HG03135 (cell line): ENCODE results near the gene ABHD1.
A peak's percentile ranks its signal among the peaks of the same experiment; 100 is the strongest.
"Not testable (repeated sequence)": the region's sequence is repeated elsewhere in the genome, so short reads cannot be mapped to it uniquely, and the experiment has no call there.

ENCODE experiments used
- ATAC-seq: cut with Tn5 transposase; IDR thresholded peaks from one replicate; pipeline ENCODE4 v1.9.1; 2021; ENCODE audit warnings: mild to moderate bottlenecking, moderate library complexity; ENCODE audit not compliant: unreplicated experiment

Gene ABHD1

DNA sequence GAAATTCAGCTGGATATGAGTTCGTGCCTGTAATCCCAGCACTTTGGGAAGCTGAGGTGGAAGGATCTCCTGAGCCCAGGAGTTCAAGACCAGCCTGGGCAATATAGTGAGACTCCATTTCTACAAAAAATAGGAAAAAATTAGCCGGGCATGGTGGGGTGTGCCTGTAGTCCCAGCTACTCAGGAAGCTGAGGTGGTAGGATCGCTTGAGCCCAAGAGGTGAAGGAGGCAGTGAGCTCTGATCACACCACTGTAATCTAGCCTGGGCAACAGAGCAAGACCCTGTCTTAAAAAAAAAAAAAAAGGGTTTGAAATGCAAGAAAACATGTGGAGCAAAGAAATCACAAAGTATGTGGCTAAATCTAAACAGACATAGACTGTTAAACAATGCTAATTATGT lies 14.5 kb upstream of the ABHD1 start:
- no peak for ATAC-seq

DNA sequence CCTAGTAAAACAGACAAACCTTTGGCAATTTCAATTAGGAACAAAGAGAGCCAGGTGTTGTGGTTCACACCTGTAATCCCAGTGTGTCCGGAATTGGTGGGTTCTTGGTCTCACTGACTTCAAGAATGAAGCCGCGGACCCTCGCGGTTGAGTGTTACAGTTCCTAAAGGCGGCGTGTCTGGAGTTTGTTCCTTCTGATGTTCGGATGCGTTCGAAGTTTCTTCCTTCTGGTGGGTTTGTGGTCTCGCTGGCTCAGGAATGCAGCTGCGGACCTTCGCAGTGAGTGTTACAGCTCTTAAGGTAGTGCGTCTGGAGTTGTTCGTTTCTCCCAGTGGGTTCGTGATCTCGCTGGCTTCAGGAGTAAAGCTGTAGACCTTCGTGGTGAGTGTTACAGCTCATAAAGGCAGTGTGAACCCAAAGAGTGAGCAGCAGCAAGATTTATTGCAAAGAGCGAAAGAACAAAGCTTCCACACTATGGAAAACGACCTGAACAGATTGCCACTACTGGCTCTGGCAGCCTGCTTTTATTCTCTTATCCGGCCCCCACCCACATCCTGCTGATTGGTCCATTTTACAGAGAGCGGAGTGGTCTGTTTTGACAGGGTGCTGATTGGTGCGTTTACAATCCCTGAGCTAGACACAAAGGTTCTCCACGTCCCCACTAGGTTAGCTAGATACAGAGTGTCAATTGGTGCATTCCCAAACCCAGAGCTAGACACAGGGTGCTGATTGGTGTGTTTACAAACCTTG lies 12.8 kb upstream of the ABHD1 start:
- ATAC-seq: not testable (repeated sequence)

DNA sequence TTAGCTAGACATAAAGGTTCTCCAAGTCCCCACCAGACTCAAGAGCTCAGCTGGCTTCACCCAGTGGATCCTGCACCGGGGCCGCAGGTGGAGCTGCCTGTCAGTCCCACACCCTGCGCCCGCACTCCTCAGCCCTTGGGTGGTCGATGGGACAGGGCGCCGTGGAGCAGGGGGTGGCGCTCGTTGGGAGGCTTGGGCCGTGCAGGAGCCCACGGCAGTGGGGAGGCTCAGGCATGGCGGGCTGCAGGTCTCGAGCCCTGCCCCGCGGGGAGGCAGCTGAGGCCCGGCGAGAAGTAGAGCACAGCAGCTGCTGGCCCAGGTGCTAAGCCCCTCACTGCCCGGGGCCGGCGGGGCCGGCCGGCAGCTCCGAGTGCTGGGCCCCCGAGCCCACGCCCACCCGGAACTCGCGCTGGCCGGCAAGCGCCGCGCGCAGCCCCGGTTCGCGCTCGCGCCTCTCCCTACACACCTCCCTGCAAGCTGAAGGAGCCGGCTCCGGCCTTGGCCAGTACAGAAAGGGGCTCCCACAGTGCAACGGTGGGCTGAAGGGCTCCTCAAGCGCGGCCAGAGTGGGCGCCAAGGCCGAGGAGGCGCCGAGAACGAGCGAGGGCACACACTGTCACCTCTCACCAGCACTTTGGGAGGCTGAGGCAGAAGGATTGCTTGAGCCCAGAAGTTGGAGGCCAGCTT lies 12.1 kb upstream of the ABHD1 start:
- not testable (repeated sequence) for ATAC-seq

- ATAC-seq: no peak
Observed at GRCh38 chr2:27115519-27115918, 8.1 kb upstream of the ABHD1 start.

GRCh38 chr2:27117995-27118524 lies 5.6 kb upstream of the ABHD1 start:
- ATAC-seq: no peak

GRCh38 chr2:27118525-27119329 lies 4.9 kb upstream of the ABHD1 start, which contains the start of gene CGREF1:
CGREF1 (minus strand) TSS chr2:27119128; CDS start chr2:27104366, 14,762 bp downstream.
- ATAC-seq: no peak

DNA sequence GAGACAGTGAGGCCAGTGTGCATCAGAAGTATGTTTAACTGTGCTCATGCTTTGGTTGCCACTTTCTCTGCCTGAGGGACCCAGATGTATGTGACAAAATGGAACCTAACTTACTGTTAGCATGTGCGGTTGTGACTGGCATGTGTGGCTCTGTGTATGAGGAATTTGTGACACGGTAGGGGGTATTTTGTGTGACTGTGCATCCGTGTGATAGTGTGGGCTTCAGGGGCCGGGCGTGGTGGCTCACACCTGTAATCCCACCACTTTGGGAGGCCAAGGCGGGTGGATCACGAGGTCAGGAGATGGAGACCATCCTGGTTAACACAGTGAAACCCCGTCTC lies 4.3 kb upstream of the ABHD1 start:
- not testable (repeated sequence) for ATAC-seq

GRCh38 chr2:27121906-27122305 lies 1.7 kb upstream of the ABHD1 start:
- ATAC-seq: no peak

GRCh38 chr2:27122791-27123190 lies 824 bp upstream of the ABHD1 start:
- no peak for ATAC-seq

DNA sequence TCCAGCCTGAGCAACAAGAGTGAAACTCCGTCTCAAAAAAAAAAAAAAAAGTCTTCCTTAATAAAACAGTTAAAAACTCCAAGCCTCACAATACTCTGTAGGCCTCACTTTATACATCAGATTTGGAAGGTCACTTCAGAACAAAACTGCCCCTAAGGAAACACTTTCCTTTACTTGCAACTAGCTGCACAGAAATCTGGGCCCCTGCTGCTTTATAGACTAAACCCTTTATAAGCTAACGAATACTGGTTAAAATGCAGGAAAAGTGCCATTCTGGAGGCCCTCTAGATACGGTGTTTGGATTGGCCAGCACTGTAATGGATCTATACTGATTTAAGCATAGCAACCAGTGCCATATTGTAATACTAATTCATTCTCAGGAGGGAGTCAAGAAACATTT lies 1.5 kb downstream of the ABHD1 start:
- ATAC-seq: no peak

DNA sequence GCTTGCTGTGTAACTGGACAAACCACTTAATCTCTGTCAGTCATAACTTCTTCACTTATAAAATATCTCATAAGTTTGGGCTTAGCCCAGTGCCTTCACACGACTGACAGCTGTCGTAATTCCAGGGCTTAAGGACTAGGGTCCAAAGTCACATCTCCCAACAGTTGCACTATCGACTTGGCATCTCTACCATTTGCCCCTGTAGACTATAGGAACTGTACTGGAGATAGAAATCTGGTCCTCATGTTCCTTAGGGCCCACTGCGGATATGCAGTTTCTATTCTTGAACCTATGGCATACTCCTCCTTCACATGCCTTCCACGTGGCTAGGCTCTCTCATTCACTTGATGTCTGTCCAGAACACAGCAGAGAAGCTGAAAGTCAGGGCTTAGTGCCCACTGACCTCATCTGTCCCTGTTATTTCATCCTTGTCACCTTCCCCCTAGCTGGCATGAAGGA lies 2.7 kb downstream of the ABHD1 start:
- ATAC-seq: no peak

- no peak for ATAC-seq
Observed at GRCh38 chr2:27127883-27128667, 4.5 kb downstream of the ABHD1 start.

GRCh38 chr2:27128668-27129571 lies 5.3 kb downstream of the ABHD1 start:
- no peak for ATAC-seq

GRCh38 chr2:27130396-27130795 lies 6.8 kb downstream of the ABHD1 start:
- no peak for ATAC-seq

- no peak for ATAC-seq
Observed at GRCh38 chr2:27131429-27131828, 7.8 kb downstream of the ABHD1 start.

- ATAC-seq: no peak
Observed at GRCh38 chr2:27133195-27133875, 9.7 kb downstream of the ABHD1 start.

DNA sequence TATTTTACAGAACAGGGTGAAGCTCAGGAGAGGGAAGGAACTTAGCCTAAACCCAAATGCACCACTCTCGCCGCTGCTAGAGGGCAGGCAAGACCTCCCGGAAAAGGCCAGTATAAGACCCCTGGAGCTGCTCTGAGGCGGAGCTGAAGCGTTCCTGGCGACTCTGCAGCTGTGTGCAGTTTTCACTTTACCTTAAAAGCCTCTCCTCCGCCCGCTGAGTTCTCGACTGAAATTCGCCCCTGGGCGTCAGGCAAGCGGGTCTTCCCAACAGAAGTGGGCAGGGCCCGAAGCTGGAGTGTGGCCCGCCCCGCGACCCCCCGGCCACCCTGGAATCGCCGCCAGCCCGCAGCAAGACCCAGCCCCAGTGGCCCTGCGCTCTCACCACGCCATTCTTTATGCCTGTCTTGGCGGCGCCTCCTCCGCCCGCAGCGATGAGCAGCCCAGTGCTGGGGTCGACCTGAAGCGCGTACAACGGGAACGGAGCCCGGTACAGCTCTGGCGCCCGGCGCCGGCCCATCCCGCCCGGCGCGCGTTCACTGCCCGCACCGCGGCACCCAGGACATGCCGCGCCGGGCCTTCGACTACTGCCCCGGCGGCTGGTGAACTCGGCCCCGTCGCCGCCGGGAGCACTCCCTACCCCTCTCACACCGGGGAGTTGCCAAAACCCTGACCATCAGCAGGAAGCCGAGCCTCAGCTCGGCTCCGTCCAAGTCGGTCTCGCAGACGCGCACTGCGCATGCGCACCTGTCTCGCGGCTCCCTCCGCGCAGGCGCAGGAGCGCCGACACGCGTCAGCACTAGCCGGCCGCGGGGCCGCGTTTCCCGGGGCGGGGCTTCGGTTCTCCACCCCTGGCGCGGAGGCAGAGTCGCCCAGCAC lies 10.5 kb downstream of the ABHD1 start, which contains the start of gene PREB:
Gene PREB (minus strand): TSS at position 732 of the 876 bp plus-strand sequence. CDS start 215 bp downstream, at position 517.
- peak; percentile 78 for ATAC-seq
